ENCODE results near the gene S100A7A.

Gene S100A7A

GRCh38 chr1:153465811-153466636, 49.7 kb downstream of the S100A7A start:
- DNase-seq = no peak

GRCh38 chr1:153466908-153467307, 50.6 kb downstream of the S100A7A start:
- DNase-seq = no peak

- DNase-seq = no peak
Measured at GRCh38 chr1:153470707-153471106, 54.4 kb downstream of the S100A7A start.

Data from NCI-H2227 treated with DMSO at 0.1 percent for 48 hours (cell line).